Neural cell (in vitro differentiated cells): ENCODE results near the gene SRSF2. TPM values are rescaled to one million over a fixed set of nuclear protein-coding genes. Genes with fewer than 3 reads are reported as not detected.
A peak's percentile ranks its signal among the peaks of the same experiment; 100 is the strongest.

ENCODE experiments used
- H2AFZ ChIP-seq: fragments of 200-600, 300-800 bp; sonication (generic), shearing (Covaris generic); 2 replicates; pipeline ENCODE4 v1.6.0; 2014; ENCODE audit warnings: low read depth, mild to moderate bottlenecking, antibody characterized with exemption, low read length, moderate library complexity
- H3F3A ChIP-seq: fragments of 200-600 bp; shearing (Covaris generic); 2 replicates; pipeline ENCODE4 v1.6.1; 2016; ENCODE audit warnings: mild to moderate bottlenecking, moderate library complexity, mixed read lengths, antibody characterized with exemption, low read length; ENCODE audit not compliant: insufficient read depth, poor library complexity, severe bottlenecking
- H3K27ac ChIP-seq: fragments of 200-600, 300-800 bp; sonication (generic), shearing (Covaris generic); 2 replicates; pipeline ENCODE4 v1.5.1; 2014; ENCODE audit warnings: mild to moderate bottlenecking, low read length, moderate library complexity
- H3K27me3 ChIP-seq: fragments of 300-800, 200-600 bp; sonication (generic), shearing (Covaris generic); 2 replicates; pipeline ENCODE4 v1.6.0; 2014; ENCODE audit warnings: mild to moderate bottlenecking, low read depth, low read length, moderate library complexity; ENCODE audit not compliant: insufficient read depth
- H3K36me3 ChIP-seq: fragments of 300-800, 200-600 bp; sonication (generic), shearing (Covaris generic); 2 replicates; pipeline ENCODE4 v1.5.1; 2014; ENCODE audit warnings: mild to moderate bottlenecking, antibody characterized with exemption, low read length, moderate library complexity; ENCODE audit not compliant: insufficient read depth
- H3K4me2 ChIP-seq: fragments of 300-800, 200-600 bp; sonication (generic), shearing (Covaris generic); 2 replicates; pipeline ENCODE4 v1.6.0; 2014; ENCODE audit warnings: mild to moderate bottlenecking, low read length
- H3K4me3 ChIP-seq: fragments of 300-800, 200-600 bp; sonication (generic), shearing (Covaris generic); 2 replicates; pipeline ENCODE4 v1.5.1; 2014; ENCODE audit warnings: mild to moderate bottlenecking, low read length, moderate library complexity
- H3K79me2 ChIP-seq: fragments of 200-600 bp; shearing (Covaris generic); replicated peaks from 2 replicates; pipeline ENCODE4 v1.6.0; 2014; ENCODE audit warnings: mild to moderate bottlenecking, low read length, moderate library complexity; ENCODE audit not compliant: insufficient read depth
- H3K9ac ChIP-seq: fragments of 300-800, 200-600 bp; sonication (generic), shearing (Covaris generic); 2 replicates; pipeline ENCODE4 v1.6.1; 2016; ENCODE audit warnings: mild to moderate bottlenecking, low read length, mixed read lengths
- H3K9me2 ChIP-seq: fragments of 200-600 bp; shearing (Covaris generic); 2 replicates; pipeline ENCODE4 v1.6.1; 2016; ENCODE audit warnings: mild to moderate bottlenecking, low read length, mixed read lengths; ENCODE audit not compliant: insufficient read depth
- H3K9me3 ChIP-seq: fragments of 200-600, 300-800 bp; sonication (generic), shearing (Covaris generic); 2 replicates; pipeline ENCODE4 v1.6.1; 2016; ENCODE audit warnings: mild to moderate bottlenecking, mixed run types, low read length, moderate library complexity, mixed read lengths
- H4K20me1 ChIP-seq: fragments of 200-600 bp; shearing (Covaris generic); 2 replicates; pipeline ENCODE4 v1.6.1; 2016; ENCODE audit warnings: mild to moderate bottlenecking, mixed run types; ENCODE audit not compliant: insufficient read depth
- CTCF ChIP-seq: fragments of 450-650 bp; IDR thresholded peaks from 2 replicates; pipeline ENCODE4 v1.5.1; 2014; ENCODE audit warnings: antibody characterized with exemption, mild to moderate bottlenecking, moderate library complexity; ENCODE audit not compliant: poor library complexity, severe bottlenecking
- EP300 ChIP-seq: fragments of 450-650 bp; conservative IDR thresholded peaks from 2 replicates; pipeline ENCODE4 v1.6.1; 2014; ENCODE audit warnings: antibody characterized with exemption, mild to moderate bottlenecking, moderate library complexity; ENCODE audit not compliant: poor library complexity, severe bottlenecking
- EZH2 ChIP-seq: fragments of 200-600, 300-800 bp; shearing (Covaris generic), sonication (generic); IDR thresholded peaks from 2 replicates; pipeline ENCODE4 v1.6.1; 2014; ENCODE audit warnings: antibody characterized with exemption, low read length, borderline replicate concordance, mild to moderate bottlenecking; ENCODE audit not compliant: insufficient read depth, poor library complexity, severe bottlenecking
- MXI1 ChIP-seq: fragments of 450-650 bp; conservative IDR thresholded peaks from 2 replicates; pipeline ENCODE4 v1.6.1; 2014; ENCODE audit warnings: antibody characterized with exemption, mild to moderate bottlenecking; ENCODE audit not compliant: poor library complexity, severe bottlenecking
- POLR2AphosphoS5 ChIP-seq: IDR thresholded peaks from 2 replicates; pipeline ENCODE4 v1.6.1; 2012
- RAD21 ChIP-seq: fragments of 450-650 bp; conservative IDR thresholded peaks from 2 replicates; pipeline ENCODE4 v1.6.1; 2014; ENCODE audit warnings: antibody characterized with exemption, mild to moderate bottlenecking, moderate library complexity
- REST ChIP-seq: IDR thresholded peaks from 2 replicates; pipeline ENCODE4 v1.6.1; 2012; ENCODE audit warnings: borderline replicate concordance
- SMC3 ChIP-seq: fragments of 450-650 bp; conservative IDR thresholded peaks from 2 replicates; pipeline ENCODE4 v1.6.1; 2014; ENCODE audit warnings: antibody characterized with exemption, mild to moderate bottlenecking, moderate library complexity; ENCODE audit not compliant: poor library complexity
- TAF1 ChIP-seq: IDR thresholded peaks from 2 replicates; pipeline ENCODE4 v1.6.1; 2012; ENCODE audit warnings: low read depth
- polyA plus RNA-seq: library from polyadenylated mRNA; depleted of rRNA; stranded (reverse); fragments of >200 nt; gene quantifications from 2 replicates; pipeline ENCODE4 v1.2.3, GENCODE V29; 2014

SRSF2 gene
- polyA plus RNA-seq, 1 donor from 2014 or later, result 355 TPM

GRCh38 chr17:76715496-76715830 is 21.7 kb downstream of the SRSF2 start:
- Histone ChIP-seq H3K9ac (no peak overlapping the region), H3K4me3 (no peak overlapping the region), H3K9me3 (no peaks in the 10 kb centered on the region), H4K20me1 (no peaks in the 10 kb centered on the region), H3K27ac (no peak overlapping the region), H3K4me2 (no peak overlapping the region), H3F3A (no peaks in the 10 kb centered on the region), H3K36me3 (peaks cover 4% of the 10 kb centered on the region), H2AFZ (no peak overlapping the region), H3K27me3 (no peaks in the 10 kb centered on the region), H3K9me2 (no peaks in the 10 kb centered on the region), H3K79me2 (no peaks in the 10 kb centered on the region)
- TF ChIP-seq TAF1 (no peak), EP300 (no peak), POLR2AphosphoS5 (no peak), MXI1 (no peak), SMC3 (no peak)

GRCh38 chr17:76714822-76715495 is 22.2 kb downstream of the SRSF2 start:
- Histone ChIP-seq H3K9ac (no peak overlapping the region), H3K4me2 (no peak overlapping the region), H2AFZ (no peak overlapping the region), H3K27ac (no peak overlapping the region), H4K20me1 (no peaks in the 10 kb centered on the region), H3K36me3 (peaks cover 4% of the 10 kb centered on the region), H3K9me3 (no peaks in the 10 kb centered on the region), H3K9me2 (no peaks in the 10 kb centered on the region), H3K79me2 (no peaks in the 10 kb centered on the region), H3K4me3 (no peak overlapping the region), H3K27me3 (no peaks in the 10 kb centered on the region), H3F3A (no peaks in the 10 kb centered on the region)
- no peak for TF ChIP-seq REST
- peak; percentile 78 for TF ChIP-seq RAD21
- TF ChIP-seq EP300, result no peak
- TF ChIP-seq MXI1, result no peak
- TF ChIP-seq CTCF, result peak; percentile 86
- TF ChIP-seq TAF1, result no peak
- TF ChIP-seq POLR2AphosphoS5, result no peak
- no peak for TF ChIP-seq EZH2
- TF ChIP-seq SMC3, result peak; percentile 89
